Measurements from ENCODE around the gene RPH3AL. TPM values are rescaled to one million over a fixed set of nuclear protein-coding genes. Genes with fewer than 3 reads are reported as not detected.

Gene RPH3AL
- total RNA-seq, 1 experiment from 2014 or later = 3.0 TPM

- H3K9me3 Mint-ChIP-seq = peaks cover 4 to 11% of the 10 kb centered on the region in 2 experiments
- no peak for DNase-seq
- H3K79me1 ChIP-seq (ENCODE audit: insufficient read depth, low read depth, low read length, poor library complexity, severe bottlenecking) = no peaks in the 10 kb centered on the region
Measured at GRCh38 chr17:390025-390424, 37.4 kb upstream of the RPH3AL start.

More at GRCh38 chr17:390025-390424, 37.4 kb upstream of the RPH3AL start:
- Histone ChIP-seq H3K56ac (ENCODE audit: insufficient read length, low read depth, low read length) (no peak overlapping the region), H3K23me2 (ENCODE audit: insufficient read length, low read depth, low read length, poor library complexity, severe bottlenecking) (peaks cover 3% of the 10 kb centered on the region), H4K8ac (replicated peaks; ENCODE audit: insufficient read length, low read depth, low read length) (no peak overlapping the region), H3K4ac (ENCODE audit: low read depth, low read length) (no peak overlapping the region), H3K14ac (ENCODE audit: insufficient read depth, low read length) (no peak overlapping the region), H3T11ph (ENCODE audit: low read length) (no peak overlapping the region), H4K91ac (ENCODE audit: insufficient read length, low read depth, low read length) (no peak overlapping the region), H3K9me3 (ENCODE audit: control insufficient read depth, low read depth, low read length) (no peaks in the 10 kb centered on the region), H3K27me3 (ENCODE audit: insufficient read depth, low read length) (peaks cover 3% of the 10 kb centered on the region; the same call in 1 of the 2 replicates), H4K5ac (ENCODE audit: insufficient read length, low read depth, low read length) (no peak overlapping the region), H3K79me2 (ENCODE audit: insufficient read depth, low read length) (no peaks in the 10 kb centered on the region), H4K20me1 (ENCODE audit: control insufficient read depth, insufficient read depth, insufficient read length) (no peaks in the 10 kb centered on the region), H2BK15ac (ENCODE audit: low read depth, low read length) (no peak overlapping the region), H3K9ac (ENCODE audit: extremely low read depth, insufficient read length, low read length) (no peak overlapping the region), H2AK5ac (ENCODE audit: insufficient read length, low read length) (no peak overlapping the region), H2BK5ac (ENCODE audit: insufficient read length, low read length) (no peak overlapping the region), H2BK20ac (ENCODE audit: low read depth, low read length, poor library complexity, severe bottlenecking) (no peak overlapping the region), H2BK12ac (ENCODE audit: insufficient read length, low read depth, low read length) (no peak overlapping the region), H3K23ac (ENCODE audit: insufficient read length, low read depth, low read length) (no peak overlapping the region), H3K27ac (ENCODE audit: insufficient read length, low read depth, low read length) (no peak overlapping the region), H3K4me1 (ENCODE audit: insufficient read depth, low read length) (no peaks in the 10 kb centered on the region), H2AFZ (ENCODE audit: low read length) (no peak overlapping the region), H3K4me2 (ENCODE audit: insufficient read depth, insufficient read length, low read length) (no peak overlapping the region), H3K18ac (ENCODE audit: insufficient read length, low read depth, low read length) (no peak overlapping the region), H2BK120ac (ENCODE audit: low read depth, low read length, poor library complexity, severe bottlenecking) (no peak overlapping the region)
- WGBS (ENCODE audit: extremely low coverage, insufficient read length, low lambda C conversion rate) = no CpG with 5 or more reads among the region's 12 CpGs
- Mint-ChIP-seq H3K4me3 (no peak overlapping the region), H3K27me3 (ENCODE audit: low read depth) (peaks cover 65% of the 10 kb centered on the region), H3K4me1 (peaks cover 7 to 15% of the 10 kb centered on the region in 2 experiments), H3K36me3 (ENCODE audit: insufficient read depth in 1 of 3, low read depth in 3 of 3) (peaks cover 0 to 8% (median 1%) of the 10 kb centered on the region in 3 experiments; a peak in 2 of 7 replicates), H3K27ac (peak overlapping the region in 1 of 3 experiments; percentile 44; a peak in 1 of 7 replicates)
- no peak for TF ChIP-seq CTCF (conservative IDR thresholded peaks at IDR 0.05)

All from H9 (cell line).